Purkinje cell (primary cell): ENCODE data around the gene NPHP4. TPM values are rescaled to one million over a fixed set of nuclear protein-coding genes. Genes with fewer than 3 reads are reported as not detected.

ENCODE experiments used
- polyA plus RNA-seq: library from polyadenylated mRNA; unstranded; fragments of >200 nt; fragmentation: Nextera tagmentation; gene quantifications from 2 replicates; pipeline ENCODE4 v1.2.1, GENCODE V29; 2014

NPHP4 gene
- 0.48 and 1.2 TPM in 2 replicates for polyA plus RNA-seq

DNA sequence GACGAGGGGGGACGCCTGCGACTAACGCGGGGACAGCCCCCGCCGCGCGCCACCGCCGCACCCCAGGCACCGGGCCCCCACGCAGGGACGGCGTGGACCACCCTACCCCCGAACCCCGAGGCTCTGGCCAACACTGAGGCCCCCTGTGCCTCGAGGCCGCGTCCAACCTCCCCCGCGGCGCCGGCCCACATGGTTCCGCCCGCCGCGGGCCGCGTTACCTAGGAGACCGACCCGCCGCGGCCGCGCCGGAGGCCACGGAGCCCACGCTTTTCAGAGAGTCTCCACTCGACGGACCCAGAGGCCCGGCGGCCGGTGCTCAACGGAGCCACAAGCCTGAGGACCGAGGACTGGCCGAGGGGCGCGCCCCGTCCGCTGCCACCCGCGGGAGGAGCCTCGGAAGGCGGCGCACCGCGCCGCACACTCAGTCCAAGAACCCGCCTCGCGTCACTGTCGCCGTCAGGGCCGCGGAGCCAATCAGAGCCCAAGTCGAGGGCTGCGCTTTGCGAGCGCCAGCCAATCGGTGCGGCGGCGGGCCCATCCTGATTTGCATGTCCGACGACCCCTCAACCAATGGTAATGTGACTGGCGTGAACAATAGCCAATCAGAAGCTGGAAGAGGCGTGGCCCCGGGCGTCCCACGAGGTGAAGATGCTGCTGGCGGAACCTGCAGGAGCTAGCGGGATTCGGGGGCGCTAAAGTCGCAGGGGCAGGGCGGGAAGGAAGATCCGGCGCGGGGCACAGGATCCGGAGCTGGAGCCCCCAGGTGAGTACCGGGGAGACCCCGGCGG, at the start of gene NPHP4:
Gene NPHP4 (minus strand): TSS at position 400 of the 788 bp plus-strand sequence. CDS start 6,136 bp downstream, outside the sequence.

Other genes starting within 250 kb of the NPHP4 start
- gene KCNAB2, start 53.5 kb upstream of the NPHP4 start, polyA plus RNA-seq = 4.5 and 11.1 TPM in 2 replicates
- gene CHD5, start 187.9 kb upstream of the NPHP4 start, polyA plus RNA-seq = 0.55 and 8.3 TPM in 2 replicates
- 167 and 173 TPM in 2 replicates for gene RPL22, start 207.2 kb upstream of the NPHP4 start, polyA plus RNA-seq
- gene RNF207, start 213.7 kb upstream of the NPHP4 start, polyA plus RNA-seq = 3.3 and 6.0 TPM in 2 replicates
- 123 and 159 TPM in 2 replicates for gene ICMT, start 243.5 kb upstream of the NPHP4 start, polyA plus RNA-seq